Glomerular endothelial cell (primary cell): Measurements from ENCODE around the gene ADGRG1. TPM values are rescaled to one million over a fixed set of nuclear protein-coding genes. Genes with fewer than 3 reads are reported as not detected.
"Not testable (repeated sequence)": the region's sequence is repeated elsewhere in the genome, so short reads cannot be mapped to it uniquely, and the experiment has no call there.

Source experiments
- DNase-seq: peaks from one replicate; pipeline ENCODE4 v3.0.0-alpha.2; 2011; ENCODE audit warnings: low read depth, low spot score; ENCODE audit errors: extremely low read depth
- total RNA-seq: library from RNA; depleted of rRNA; stranded (reverse); fragments of >200 nt; gene quantifications from 2 replicates; pipeline ENCODE4 v1.2.3, GENCODE V29; 2015

ADGRG1 gene
- total RNA-seq, result 129 and 222 TPM in 2 replicates

- DNase-seq, result no peak
These were observed at the start of gene ADGRG1 for GRCh38 chr16:57628008-57628781. Gene ADGRG1, plus strand, starts transcription at chr16:57628630. Its CDS starts 21,658 bp downstream, at chr16:57650288.

GRCh38 chr16:57579361-57579665 lies 49.1 kb upstream of the ADGRG1 start:
- DNase-seq, result no peak

GRCh38 chr16:57585051-57585687 lies 43.3 kb upstream of the ADGRG1 start:
- DNase-seq, result no peak

GRCh38 chr16:57588831-57589230 lies 39.6 kb upstream of the ADGRG1 start:
- no peak for DNase-seq

- DNase-seq, result no peak
These were observed 39.1 kb upstream of the ADGRG1 start for GRCh38 chr16:57589374-57589773.

GRCh38 chr16:57590654-57591085 lies 37.8 kb upstream of the ADGRG1 start:
- no peak for DNase-seq

GRCh38 chr16:57591086-57591869 lies 37.2 kb upstream of the ADGRG1 start:
- DNase-seq, result no peak

GRCh38 chr16:57591870-57592485 lies 36.5 kb upstream of the ADGRG1 start:
- DNase-seq, result no peak

GRCh38 chr16:57592591-57593003 lies 35.8 kb upstream of the ADGRG1 start:
- no peak for DNase-seq

GRCh38 chr16:57593021-57593420 lies 35.4 kb upstream of the ADGRG1 start:
- DNase-seq, result no peak

- no peak for DNase-seq
These were observed 34.4 kb upstream of the ADGRG1 start for GRCh38 chr16:57593990-57594389.

GRCh38 chr16:57594531-57595031 lies 33.8 kb upstream of the ADGRG1 start:
- no peak for DNase-seq

GRCh38 chr16:57596234-57596633 lies 32.2 kb upstream of the ADGRG1 start:
- DNase-seq, result not testable (repeated sequence)

- no peak for DNase-seq
These were observed 30.0 kb upstream of the ADGRG1 start for GRCh38 chr16:57598437-57598836.

- no peak for DNase-seq
These were observed 28.2 kb upstream of the ADGRG1 start for GRCh38 chr16:57600048-57600835.

- no peak for DNase-seq
These were observed 27.4 kb upstream of the ADGRG1 start for GRCh38 chr16:57600952-57601580.

GRCh38 chr16:57601801-57602478 lies 26.5 kb upstream of the ADGRG1 start:
- no peak for DNase-seq

GRCh38 chr16:57603115-57604024 lies 25.1 kb upstream of the ADGRG1 start:
- no peak for DNase-seq
